ENCODE results near the gene TEX29. TPM values are rescaled to one million over a fixed set of nuclear protein-coding genes. Genes with fewer than 3 reads are reported as not detected.

Gene TEX29
- total and polyA plus RNA-seq, 3 donors from 2014 or later, result 10.4 to 48.9 (median 15.8) TPM

- H3K36me3 ChIP-seq (ENCODE audit: low read depth, missing control alignments), result no peaks in the 10 kb centered on the region
Observed at GRCh38 chr13:111283457-111283856, 37.0 kb upstream of the TEX29 start.

GRCh38 chr13:111283991-111284390 is 36.5 kb upstream of the TEX29 start:
- intact Hi-C loops (cut with DNase I; ENCODE audit: low total_unique reads), result no loop called here
- TF ChIP-seq POLR2A (IDR thresholded peaks at IDR 0.05), result no peak
- no peak for TF ChIP-seq CTCF (IDR thresholded peaks at IDR 0.05)
- no peaks in the 10 kb centered on the region for H3K36me3 ChIP-seq (ENCODE audit: low read depth, missing control alignments)
- H3K27ac ChIP-seq, result no peak overlapping the region
- H3K4me3 ChIP-seq, result no peak overlapping the region
- H3K27me3 ChIP-seq, result no peaks in the 10 kb centered on the region
- 67 to 86% methylated on average over 9 of the region's 9 CpGs for WGBS, 2 donors
- peak; percentile 30 for DNase-seq
- peaks cover 5% of the 10 kb centered on the region for H3K4me1 ChIP-seq
- H3K9me3 ChIP-seq, result no peaks in the 10 kb centered on the region

More at GRCh38 chr13:111283457-111283856, 37.0 kb upstream of the TEX29 start:
- no peak for DNase-seq
- no peak overlapping the region for H3K4me3 ChIP-seq
- H3K27ac ChIP-seq, result no peak overlapping the region
- peaks cover 5% of the 10 kb centered on the region for H3K4me1 ChIP-seq
- H3K9me3 ChIP-seq, result no peaks in the 10 kb centered on the region
- no peaks in the 10 kb centered on the region for H3K27me3 ChIP-seq
- intact Hi-C loops (cut with DNase I; ENCODE audit: low total_unique reads), result no loop called here
- WGBS, 2 donors, result 93 to 97% methylated on average over 7 to 10 of the region's 10 CpGs
- TF ChIP-seq CTCF (IDR thresholded peaks at IDR 0.05) (no peak), POLR2A (IDR thresholded peaks at IDR 0.05) (no peak)

GRCh38 chr13:111284565-111284964 is 35.9 kb upstream of the TEX29 start:
- DNase-seq, result no peak
- Histone ChIP-seq H3K27ac (no peak overlapping the region), H3K36me3 (ENCODE audit: low read depth, missing control alignments) (no peaks in the 10 kb centered on the region), H3K9me3 (no peaks in the 10 kb centered on the region), H3K4me3 (no peak overlapping the region), H3K27me3 (no peaks in the 10 kb centered on the region), H3K4me1 (peaks cover 5% of the 10 kb centered on the region)
- intact Hi-C loops (cut with DNase I; ENCODE audit: low total_unique reads), result no loop called here
- no peak for TF ChIP-seq CTCF (IDR thresholded peaks at IDR 0.05)
- no peak for TF ChIP-seq POLR2A (IDR thresholded peaks at IDR 0.05)
- WGBS, 2 donors, result 85 to 91% methylated on average over 14 of the region's 14 CpGs

- no peaks in the 10 kb centered on the region for H3K36me3 ChIP-seq (ENCODE audit: low read depth, missing control alignments)
- no peak for DNase-seq
- 90 to 92% methylated on average over 15 of the region's 15 CpGs for WGBS, 2 donors
- no peaks in the 10 kb centered on the region for H3K27me3 ChIP-seq
- H3K4me1 ChIP-seq, result peaks cover 5% of the 10 kb centered on the region
- no peak overlapping the region for H3K27ac ChIP-seq
- H3K9me3 ChIP-seq, result no peaks in the 10 kb centered on the region
- intact Hi-C loops (cut with DNase I; ENCODE audit: low total_unique reads), result no loop called here
- no peak for TF ChIP-seq CTCF (IDR thresholded peaks at IDR 0.05)
- TF ChIP-seq POLR2A (IDR thresholded peaks at IDR 0.05), result no peak
- no peak overlapping the region for H3K4me3 ChIP-seq
Observed at GRCh38 chr13:111286162-111286561, 34.3 kb upstream of the TEX29 start.

- Histone ChIP-seq H3K27ac (no peak overlapping the region), H3K4me3 (no peak overlapping the region), H3K9me3 (no peaks in the 10 kb centered on the region), H3K4me1 (peaks cover 5% of the 10 kb centered on the region), H3K27me3 (no peaks in the 10 kb centered on the region), H3K36me3 (ENCODE audit: low read depth, missing control alignments) (no peaks in the 10 kb centered on the region)
- intact Hi-C loops (cut with DNase I; ENCODE audit: low total_unique reads), result no loop called here
- TF ChIP-seq POLR2A (IDR thresholded peaks at IDR 0.05), result no peak
- no peak for TF ChIP-seq CTCF (IDR thresholded peaks at IDR 0.05)
- no peak for DNase-seq
- WGBS, 2 donors, result 81 to 97% methylated on average over 6 to 7 of the region's 7 CpGs
Observed at GRCh38 chr13:111286749-111287148, 33.7 kb upstream of the TEX29 start.

Data from testis (tissue), 3 donors.